Measurements from ENCODE around the gene ULBP3.

DNA sequence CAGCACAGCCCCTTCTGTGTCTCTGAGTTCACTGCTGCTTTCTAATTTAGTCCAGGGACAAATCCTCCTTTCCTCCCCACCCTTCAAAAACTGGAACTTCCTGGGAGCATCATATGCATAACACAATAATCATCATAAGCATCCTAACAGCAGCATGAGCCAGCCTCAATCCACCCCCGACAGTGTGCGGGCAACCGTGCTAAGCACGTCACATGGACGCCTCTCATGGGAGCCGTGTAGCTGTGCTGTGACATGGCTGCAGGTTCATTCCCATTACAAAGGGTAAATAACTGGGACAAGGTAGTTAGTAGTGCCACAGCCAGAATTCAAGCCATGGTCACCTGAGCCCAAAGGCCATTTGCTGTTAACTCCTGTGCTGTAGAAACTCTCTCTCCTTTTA, 24.5 kb upstream of the ULBP3 start:
- TF ChIP-seq GABPB1 (CRISPR knock-in tag; IDR thresholded peaks at IDR 0.05) (no peak), NFE2L1 (CRISPR knock-in tag; IDR thresholded peaks at IDR 0.05) (no peak), FOXJ3 (CRISPR knock-in tag; IDR thresholded peaks at IDR 0.05; ENCODE audit: borderline replicate concordance) (no peak)
- TF ChIP-seq, protein P1, sequence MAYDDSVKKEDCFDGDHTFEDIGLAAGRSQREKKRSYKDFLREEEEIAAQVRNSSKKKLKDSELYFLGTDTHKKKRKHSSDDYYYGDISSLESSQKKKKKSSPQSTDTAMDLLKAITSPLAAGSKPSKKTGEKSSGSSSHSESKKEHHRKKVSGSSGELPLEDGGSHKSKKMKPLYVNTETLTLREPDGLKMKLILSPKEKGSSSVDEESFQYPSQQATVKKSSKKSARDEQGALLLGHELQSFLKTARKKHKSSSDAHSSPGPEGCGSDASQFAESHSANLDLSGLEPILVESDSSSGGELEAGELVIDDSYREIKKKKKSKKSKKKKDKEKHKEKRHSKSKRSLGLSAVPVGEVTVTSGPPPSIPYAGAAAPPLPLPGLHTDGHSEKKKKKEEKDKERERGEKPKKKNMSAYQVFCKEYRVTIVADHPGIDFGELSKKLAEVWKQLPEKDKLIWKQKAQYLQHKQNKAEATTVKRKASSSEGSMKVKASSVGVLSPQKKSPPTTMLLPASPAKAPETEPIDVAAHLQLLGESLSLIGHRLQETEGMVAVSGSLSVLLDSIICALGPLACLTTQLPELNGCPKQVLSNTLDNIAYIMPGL (CRISPR knock-in tag; IDR thresholded peaks at IDR 0.05) = no peak
- TF ChIP-seq, protein P2, sequence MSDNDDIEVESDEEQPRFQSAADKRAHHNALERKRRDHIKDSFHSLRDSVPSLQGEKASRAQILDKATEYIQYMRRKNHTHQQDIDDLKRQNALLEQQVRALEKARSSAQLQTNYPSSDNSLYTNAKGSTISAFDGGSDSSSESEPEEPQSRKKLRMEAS (CRISPR knock-in tag; IDR thresholded peaks at IDR 0.05) = no peak
- TF ChIP-seq, protein P3, sequence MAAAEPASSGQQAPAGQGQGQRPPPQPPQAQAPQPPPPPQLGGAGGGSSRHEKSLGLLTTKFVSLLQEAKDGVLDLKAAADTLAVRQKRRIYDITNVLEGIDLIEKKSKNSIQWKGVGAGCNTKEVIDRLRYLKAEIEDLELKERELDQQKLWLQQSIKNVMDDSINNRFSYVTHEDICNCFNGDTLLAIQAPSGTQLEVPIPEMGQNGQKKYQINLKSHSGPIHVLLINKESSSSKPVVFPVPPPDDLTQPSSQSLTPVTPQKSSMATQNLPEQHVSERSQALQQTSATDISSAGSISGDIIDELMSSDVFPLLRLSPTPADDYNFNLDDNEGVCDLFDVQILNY (CRISPR knock-in tag; IDR thresholded peaks at IDR 0.05) = no peak
- TF ChIP-seq, protein P4, sequence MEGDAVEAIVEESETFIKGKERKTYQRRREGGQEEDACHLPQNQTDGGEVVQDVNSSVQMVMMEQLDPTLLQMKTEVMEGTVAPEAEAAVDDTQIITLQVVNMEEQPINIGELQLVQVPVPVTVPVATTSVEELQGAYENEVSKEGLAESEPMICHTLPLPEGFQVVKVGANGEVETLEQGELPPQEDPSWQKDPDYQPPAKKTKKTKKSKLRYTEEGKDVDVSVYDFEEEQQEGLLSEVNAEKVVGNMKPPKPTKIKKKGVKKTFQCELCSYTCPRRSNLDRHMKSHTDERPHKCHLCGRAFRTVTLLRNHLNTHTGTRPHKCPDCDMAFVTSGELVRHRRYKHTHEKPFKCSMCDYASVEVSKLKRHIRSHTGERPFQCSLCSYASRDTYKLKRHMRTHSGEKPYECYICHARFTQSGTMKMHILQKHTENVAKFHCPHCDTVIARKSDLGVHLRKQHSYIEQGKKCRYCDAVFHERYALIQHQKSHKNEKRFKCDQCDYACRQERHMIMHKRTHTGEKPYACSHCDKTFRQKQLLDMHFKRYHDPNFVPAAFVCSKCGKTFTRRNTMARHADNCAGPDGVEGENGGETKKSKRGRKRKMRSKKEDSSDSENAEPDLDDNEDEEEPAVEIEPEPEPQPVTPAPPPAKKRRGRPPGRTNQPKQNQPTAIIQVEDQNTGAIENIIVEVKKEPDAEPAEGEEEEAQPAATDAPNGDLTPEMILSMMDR (IDR thresholded peaks at IDR 0.05) = no peak
